Measurements from ENCODE around the gene TSFM. TPM values are rescaled to one million over a fixed set of nuclear protein-coding genes. Genes with fewer than 3 reads are reported as not detected.

TSFM gene
- total and polyA plus RNA-seq, 4 donors: 14.6 to 60.5 (median 38.2) TPM

DNA sequence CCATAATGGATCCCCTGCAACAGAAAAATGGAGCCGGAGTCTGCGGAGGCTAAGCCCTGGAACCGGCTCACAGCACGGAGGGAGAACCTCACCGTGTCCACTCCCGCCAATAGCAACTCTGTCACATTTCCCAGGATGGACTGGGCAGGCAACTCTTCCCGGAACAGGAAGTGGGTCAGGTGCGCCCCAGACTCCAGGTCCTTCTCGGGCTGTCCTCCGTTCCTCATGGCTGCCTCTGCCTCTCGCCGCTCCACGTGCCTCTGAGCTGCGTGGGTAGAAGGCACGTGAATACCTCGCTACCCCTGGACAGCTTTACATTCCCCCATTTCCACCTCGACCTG is 18.0 kb upstream of the TSFM start:
- no peak for DNase-seq (ENCODE audit: low spot score)
- Histone ChIP-seq H3K27me3 (ENCODE audit: control insufficient read depth in 4 of 4, insufficient read depth in 4 of 4, low read length in 3 of 4) (peaks cover 0 to 14% (median 6%) of the 10 kb centered on the region in 4 donors), H3K9me3 (ENCODE audit: control insufficient read depth in 4 of 4, low read length in 3 of 4) (no peaks in the 10 kb centered on the region), H3K4me3 (ENCODE audit: low read depth in 1 of 3, low read length in 3 of 3) (peak overlapping the region in 2 of 3 donors; percentile 15 to 42), H3K27ac (ENCODE audit: low read depth in 1 of 2, low read length in 2 of 2) (no peak overlapping the region), H3K4me1 (ENCODE audit: control insufficient read depth in 4 of 4, insufficient read depth in 4 of 4, low read length in 3 of 4) (peaks cover 5 to 30% (median 20%) of the 10 kb centered on the region in 4 donors), H3K9ac (ENCODE audit: low read depth in 1 of 2, low read length in 2 of 2) (no peak overlapping the region), H3K36me3 (ENCODE audit: control insufficient read depth in 4 of 4, insufficient read depth in 3 of 4, low read depth in 1 of 4, low read length in 3 of 4) (peaks cover 6 to 14% (median 10%) of the 10 kb centered on the region in 4 donors)
- WGBS: 23% methylated on average over 17 of the region's 17 CpGs
- no peak for TF ChIP-seq NR2F2 (IDR thresholded peaks at IDR 0.05)
- TF ChIP-seq YY1 (IDR thresholded peaks at IDR 0.05): no peak
- no peak for TF ChIP-seq EGR1 (IDR thresholded peaks at IDR 0.05; ENCODE audit: low read depth in 2 of 2)
- no peak for TF ChIP-seq FOXA1 (IDR thresholded peaks at IDR 0.05)
- TF ChIP-seq HNF4A (conservative IDR thresholded peaks at IDR 0.05): no peak
- TF ChIP-seq, protein P1, sequence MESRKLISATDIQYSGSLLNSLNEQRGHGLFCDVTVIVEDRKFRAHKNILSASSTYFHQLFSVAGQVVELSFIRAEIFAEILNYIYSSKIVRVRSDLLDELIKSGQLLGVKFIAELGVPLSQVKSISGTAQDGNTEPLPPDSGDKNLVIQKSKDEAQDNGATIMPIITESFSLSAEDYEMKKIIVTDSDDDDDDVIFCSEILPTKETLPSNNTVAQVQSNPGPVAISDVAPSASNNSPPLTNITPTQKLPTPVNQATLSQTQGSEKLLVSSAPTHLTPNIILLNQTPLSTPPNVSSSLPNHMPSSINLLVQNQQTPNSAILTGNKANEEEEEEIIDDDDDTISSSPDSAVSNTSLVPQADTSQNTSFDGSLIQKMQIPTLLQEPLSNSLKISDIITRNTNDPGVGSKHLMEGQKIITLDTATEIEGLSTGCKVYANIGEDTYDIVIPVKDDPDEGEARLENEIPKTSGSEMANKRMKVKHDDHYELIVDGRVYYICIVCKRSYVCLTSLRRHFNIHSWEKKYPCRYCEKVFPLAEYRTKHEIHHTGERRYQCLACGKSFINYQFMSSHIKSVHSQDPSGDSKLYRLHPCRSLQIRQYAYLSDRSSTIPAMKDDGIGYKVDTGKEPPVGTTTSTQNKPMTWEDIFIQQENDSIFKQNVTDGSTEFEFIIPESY (IDR thresholded peaks at IDR 0.05): no peak
- TF ChIP-seq HNF4G (IDR thresholded peaks at IDR 0.05): no peak
- TF ChIP-seq SP1 (IDR thresholded peaks at IDR 0.05): no peak
- TF ChIP-seq RAD21 (IDR thresholded peaks at IDR 0.05): no peak

DNA sequence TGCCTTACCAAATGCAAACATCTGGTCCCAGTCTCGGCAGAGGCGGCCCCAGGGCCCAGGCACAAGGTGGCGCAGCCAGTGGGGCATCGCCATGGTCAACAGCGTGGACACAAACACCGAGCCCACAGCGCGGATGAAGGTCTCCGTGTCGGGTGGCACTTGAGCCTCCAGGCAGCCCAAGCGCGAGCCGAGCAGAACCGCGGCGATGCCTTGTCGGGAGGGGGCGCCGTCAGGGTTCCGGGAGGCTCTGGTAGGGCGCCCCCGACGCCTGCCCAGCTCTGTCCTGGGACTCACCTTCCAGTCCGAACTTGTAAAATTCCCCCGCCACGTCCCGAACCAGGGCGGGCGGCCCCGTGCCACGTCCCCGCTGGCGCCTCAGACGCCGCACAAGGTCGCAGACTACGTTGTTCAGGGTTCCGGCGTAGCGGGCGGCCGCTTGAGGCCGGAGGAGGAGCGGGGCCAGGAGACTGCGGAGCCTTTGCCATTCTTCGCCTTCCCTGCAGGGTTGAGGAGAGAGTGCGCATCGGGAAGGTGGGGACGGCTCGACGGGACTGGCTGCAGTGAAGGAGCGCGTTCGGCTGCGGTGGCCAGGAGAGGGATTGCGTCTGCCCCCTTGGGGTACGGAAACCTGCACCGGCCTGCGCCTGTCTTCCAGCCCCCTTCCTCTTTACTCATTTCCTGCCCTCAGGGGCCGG is 17.4 kb upstream of the TSFM start:
- no peak overlapping the region for H3K27ac ChIP-seq (ENCODE audit: low read depth in 1 of 2, low read length in 2 of 2)
- H3K4me3 ChIP-seq (ENCODE audit: low read depth in 1 of 3, low read length in 3 of 3): peak overlapping the region in 2 of 3 donors; percentile 15 to 42
- peaks cover 5 to 30% (median 20%) of the 10 kb centered on the region in 4 donors for H3K4me1 ChIP-seq (ENCODE audit: control insufficient read depth in 4 of 4, insufficient read depth in 4 of 4, low read length in 3 of 4)
- peaks cover 0 to 14% (median 6%) of the 10 kb centered on the region in 4 donors for H3K27me3 ChIP-seq (ENCODE audit: control insufficient read depth in 4 of 4, insufficient read depth in 4 of 4, low read length in 3 of 4)
- H3K36me3 ChIP-seq (ENCODE audit: control insufficient read depth in 4 of 4, insufficient read depth in 3 of 4, low read depth in 1 of 4, low read length in 3 of 4): peaks cover 7 to 19% (median 10%) of the 10 kb centered on the region in 4 donors
- no peak overlapping the region for H3K9ac ChIP-seq (ENCODE audit: low read depth in 1 of 2, low read length in 2 of 2)
- TF ChIP-seq, protein P2, sequence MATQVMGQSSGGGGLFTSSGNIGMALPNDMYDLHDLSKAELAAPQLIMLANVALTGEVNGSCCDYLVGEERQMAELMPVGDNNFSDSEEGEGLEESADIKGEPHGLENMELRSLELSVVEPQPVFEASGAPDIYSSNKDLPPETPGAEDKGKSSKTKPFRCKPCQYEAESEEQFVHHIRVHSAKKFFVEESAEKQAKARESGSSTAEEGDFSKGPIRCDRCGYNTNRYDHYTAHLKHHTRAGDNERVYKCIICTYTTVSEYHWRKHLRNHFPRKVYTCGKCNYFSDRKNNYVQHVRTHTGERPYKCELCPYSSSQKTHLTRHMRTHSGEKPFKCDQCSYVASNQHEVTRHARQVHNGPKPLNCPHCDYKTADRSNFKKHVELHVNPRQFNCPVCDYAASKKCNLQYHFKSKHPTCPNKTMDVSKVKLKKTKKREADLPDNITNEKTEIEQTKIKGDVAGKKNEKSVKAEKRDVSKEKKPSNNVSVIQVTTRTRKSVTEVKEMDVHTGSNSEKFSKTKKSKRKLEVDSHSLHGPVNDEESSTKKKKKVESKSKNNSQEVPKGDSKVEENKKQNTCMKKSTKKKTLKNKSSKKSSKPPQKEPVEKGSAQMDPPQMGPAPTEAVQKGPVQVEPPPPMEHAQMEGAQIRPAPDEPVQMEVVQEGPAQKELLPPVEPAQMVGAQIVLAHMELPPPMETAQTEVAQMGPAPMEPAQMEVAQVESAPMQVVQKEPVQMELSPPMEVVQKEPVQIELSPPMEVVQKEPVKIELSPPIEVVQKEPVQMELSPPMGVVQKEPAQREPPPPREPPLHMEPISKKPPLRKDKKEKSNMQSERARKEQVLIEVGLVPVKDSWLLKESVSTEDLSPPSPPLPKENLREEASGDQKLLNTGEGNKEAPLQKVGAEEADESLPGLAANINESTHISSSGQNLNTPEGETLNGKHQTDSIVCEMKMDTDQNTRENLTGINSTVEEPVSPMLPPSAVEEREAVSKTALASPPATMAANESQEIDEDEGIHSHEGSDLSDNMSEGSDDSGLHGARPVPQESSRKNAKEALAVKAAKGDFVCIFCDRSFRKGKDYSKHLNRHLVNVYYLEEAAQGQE (IDR thresholded peaks at IDR 0.05): no peak
- no peak for TF ChIP-seq RXRA (IDR thresholded peaks at IDR 0.05)
- TF ChIP-seq, protein P3, sequence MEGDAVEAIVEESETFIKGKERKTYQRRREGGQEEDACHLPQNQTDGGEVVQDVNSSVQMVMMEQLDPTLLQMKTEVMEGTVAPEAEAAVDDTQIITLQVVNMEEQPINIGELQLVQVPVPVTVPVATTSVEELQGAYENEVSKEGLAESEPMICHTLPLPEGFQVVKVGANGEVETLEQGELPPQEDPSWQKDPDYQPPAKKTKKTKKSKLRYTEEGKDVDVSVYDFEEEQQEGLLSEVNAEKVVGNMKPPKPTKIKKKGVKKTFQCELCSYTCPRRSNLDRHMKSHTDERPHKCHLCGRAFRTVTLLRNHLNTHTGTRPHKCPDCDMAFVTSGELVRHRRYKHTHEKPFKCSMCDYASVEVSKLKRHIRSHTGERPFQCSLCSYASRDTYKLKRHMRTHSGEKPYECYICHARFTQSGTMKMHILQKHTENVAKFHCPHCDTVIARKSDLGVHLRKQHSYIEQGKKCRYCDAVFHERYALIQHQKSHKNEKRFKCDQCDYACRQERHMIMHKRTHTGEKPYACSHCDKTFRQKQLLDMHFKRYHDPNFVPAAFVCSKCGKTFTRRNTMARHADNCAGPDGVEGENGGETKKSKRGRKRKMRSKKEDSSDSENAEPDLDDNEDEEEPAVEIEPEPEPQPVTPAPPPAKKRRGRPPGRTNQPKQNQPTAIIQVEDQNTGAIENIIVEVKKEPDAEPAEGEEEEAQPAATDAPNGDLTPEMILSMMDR (IDR thresholded peaks at IDR 0.05; ENCODE audit: low read depth, low read length, missing input control): no peak
- TF ChIP-seq FOXA2 (IDR thresholded peaks at IDR 0.05): no peak
- TF ChIP-seq RAD21 (IDR thresholded peaks at IDR 0.05): no peak
- no peak for TF ChIP-seq FOXA1 (IDR thresholded peaks at IDR 0.05)
- no peak for TF ChIP-seq GABPA (IDR thresholded peaks at IDR 0.05 in 1 of 2, conservative IDR thresholded peaks at IDR 0.05 in 1 of 2)
- no peak for TF ChIP-seq JUND (IDR thresholded peaks at IDR 0.05)
- TF ChIP-seq HNF4G (IDR thresholded peaks at IDR 0.05): no peak
- TF ChIP-seq, protein P1 (IDR thresholded peaks at IDR 0.05): no peak
- TF ChIP-seq, protein P4, sequence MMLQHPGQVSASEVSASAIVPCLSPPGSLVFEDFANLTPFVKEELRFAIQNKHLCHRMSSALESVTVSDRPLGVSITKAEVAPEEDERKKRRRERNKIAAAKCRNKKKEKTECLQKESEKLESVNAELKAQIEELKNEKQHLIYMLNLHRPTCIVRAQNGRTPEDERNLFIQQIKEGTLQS (IDR thresholded peaks at IDR 0.05): no peak
- no peak for TF ChIP-seq HNF4A (conservative IDR thresholded peaks at IDR 0.05)
- no peak for TF ChIP-seq NR2F2 (IDR thresholded peaks at IDR 0.05)
- TF ChIP-seq TAF1 (conservative IDR thresholded peaks at IDR 0.05): no peak
- TF ChIP-seq YY1 (IDR thresholded peaks at IDR 0.05): no peak
- TF ChIP-seq, protein P5, sequence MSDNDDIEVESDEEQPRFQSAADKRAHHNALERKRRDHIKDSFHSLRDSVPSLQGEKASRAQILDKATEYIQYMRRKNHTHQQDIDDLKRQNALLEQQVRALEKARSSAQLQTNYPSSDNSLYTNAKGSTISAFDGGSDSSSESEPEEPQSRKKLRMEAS (IDR thresholded peaks at IDR 0.05): no peak
- TF ChIP-seq EGR1 (IDR thresholded peaks at IDR 0.05; ENCODE audit: low read depth in 2 of 2): no peak
- TF ChIP-seq SP1 (IDR thresholded peaks at IDR 0.05): no peak
- H3K9me3 ChIP-seq (ENCODE audit: control insufficient read depth in 4 of 4, low read length in 3 of 4): no peaks in the 10 kb centered on the region
- DNase-seq (ENCODE audit: low spot score): no peak
- 4% methylated on average over 60 of the region's 60 CpGs for WGBS

Data from liver (tissue), 9 donors.